H1 (cell line): Measurements from ENCODE around the gene MCCC1. TPM values are rescaled to one million over a fixed set of nuclear protein-coding genes. Genes with fewer than 3 reads are reported as not detected.

Source experiments
- CTCF ChIA-PET: fragments of 300-600 bp; sonication (Branson Sonifier 250); formaldehyde crosslinking; loops from one replicate; lab custom pipeline; 2021; ENCODE audit not compliant: partially characterized antibody; lab: Charles Lee
- POLR2A ChIA-PET: fragments of 300-600 bp; sonication (Branson Sonifier 250); formaldehyde crosslinking; loops from one replicate; lab custom pipeline; 2021; ENCODE audit warnings: inconsistent platforms; ENCODE audit not compliant: partially characterized antibody; lab: Charles Lee
- DNase-seq, 2 experiments: peaks; one replicate each; pipeline versions ENCODE4 v3.0.0 to v3.0.0-alpha.2; 2010 to 2022; ENCODE audit warnings: low spot score in 2 of 2, low read depth in 1 of 2, mixed read lengths in 1 of 2
- FAIRE-seq: peaks from 2 replicates; lab custom pipeline; 2011; peaks lifted over from hg19 to GRCh38; lab: Jason Lieb, UNC
- H2AFZ ChIP-seq: 2 replicates; pipeline ENCODE4 v1.8.1; 2012; ENCODE audit warnings: low read length, inconsistent platforms
- H2AK5ac ChIP-seq: 2 replicates; pipeline ENCODE4 v1.6.1; 2013; ENCODE audit warnings: low read depth, low read length
- H2BK120ac ChIP-seq: replicated peaks from 2 replicates; pipeline ENCODE3; 2013; ENCODE audit warnings: low read depth, low read length, inconsistent platforms
- H2BK12ac ChIP-seq: 2 replicates; pipeline ENCODE4 v1.6.1; 2013; ENCODE audit warnings: low read depth, low read length
- H2BK15ac ChIP-seq: 2 replicates; pipeline ENCODE4 v1.6.1; 2013; ENCODE audit warnings: low read length
- H2BK20ac ChIP-seq: 2 replicates; pipeline ENCODE4 v1.6.1; 2013; ENCODE audit warnings: low read length
- H2BK5ac ChIP-seq: 2 replicates; pipeline ENCODE4 v1.6.1; 2013; ENCODE audit warnings: low read depth, low read length
- H3K14ac ChIP-seq: 2 replicates; pipeline ENCODE4 v1.6.1; 2013; ENCODE audit warnings: inconsistent platforms; ENCODE audit not compliant: insufficient read length
- H3K18ac ChIP-seq: 2 replicates; pipeline ENCODE4 v1.6.1; 2013; ENCODE audit warnings: low read length; ENCODE audit errors: extremely low read depth
- H3K23ac ChIP-seq: 2 replicates; pipeline ENCODE4 v1.6.1; 2013; ENCODE audit warnings: inconsistent platforms; ENCODE audit not compliant: insufficient read length
- H3K23me2 ChIP-seq: 2 replicates; pipeline ENCODE4 v1.6.1; 2013; ENCODE audit warnings: low read depth, low read length
- H3K27ac ChIP-seq: 2 replicates; pipeline ENCODE4 v1.6.1; 2011; ENCODE audit warnings: low read depth, low read length, inconsistent platforms
- H3K27me3 ChIP-seq, 4 experiments: replicated peaks in 1 of 4; 1 replicate in 1 of 4; 2 replicates in 3 of 4; pipeline versions ENCODE4 v1.6.1 to v1.8.1; 2011 to 2013; ENCODE audit warnings: low read length in 3 of 4, mild to moderate bottlenecking in 3 of 4, inconsistent platforms in 2 of 4, mixed read lengths in 2 of 4, moderate library complexity in 1 of 4; ENCODE audit not compliant: control insufficient read depth in 3 of 4, insufficient read depth in 3 of 4; ENCODE audit errors: extremely low read depth in 1 of 4
- H3K36me3 ChIP-seq, 4 experiments: 2 replicates each; pipeline versions ENCODE4 v1.6.1 to v1.8.1; 2011 to 2013; ENCODE audit warnings: mild to moderate bottlenecking in 4 of 4, low read length in 3 of 4, moderate library complexity in 2 of 4, control low read depth in 1 of 4, inconsistent platforms in 1 of 4; ENCODE audit not compliant: insufficient read depth in 4 of 4, control insufficient read depth in 2 of 4
- H3K4ac ChIP-seq: replicated peaks from 2 replicates; pipeline ENCODE3; 2013; ENCODE audit warnings: low read length, low read depth, mixed read lengths, inconsistent platforms; ENCODE audit not compliant: insufficient read length
- H3K4me1 ChIP-seq, 4 experiments: replicated peaks in 1 of 4; 1 replicate in 1 of 4; 2 replicates in 3 of 4; pipeline versions ENCODE4 v1.6.1 to v1.8.1; 2011 to 2013; ENCODE audit warnings: low read length in 3 of 4, inconsistent platforms in 2 of 4, mixed read lengths in 1 of 4; ENCODE audit not compliant: insufficient read depth in 4 of 4, control insufficient read depth in 3 of 4
- H3K4me2 ChIP-seq, 2 experiments: 2 replicates each; pipeline versions ENCODE4 v1.6.1 to v1.8.1; 2011 to 2013; ENCODE audit warnings: low read depth in 2 of 2, low read length in 2 of 2, control low read depth in 1 of 2, inconsistent platforms in 1 of 2, mild to moderate bottlenecking in 1 of 2; ENCODE audit not compliant: insufficient read depth in 1 of 2
- H3K4me3 ChIP-seq, 4 experiments: fragments of 200-600, 300-600 bp in 1 of 4; sonication (generic), shearing (Covaris generic), sonication (Bioruptor Twin) in 1 of 4; 2 replicates each; pipeline versions ENCODE4 v1.5.1 to v1.8.1; 2011 to 2016; ENCODE audit warnings: low read length in 4 of 4, low read depth in 3 of 4, control low read depth in 2 of 4, inconsistent platforms in 2 of 4, mild to moderate bottlenecking in 2 of 4, mixed read lengths in 1 of 4, moderate library complexity in 1 of 4; ENCODE audit not compliant: insufficient read depth in 2 of 4; ENCODE audit errors: extremely low read depth in 1 of 4
- H3K56ac ChIP-seq: replicated peaks from 2 replicates; pipeline ENCODE3; 2013; ENCODE audit warnings: low read depth, mild to moderate bottlenecking, mixed read lengths, low read length, inconsistent platforms; ENCODE audit not compliant: insufficient read length
- H3K79me1 ChIP-seq: 2 replicates; pipeline ENCODE4 v1.6.1; 2013; ENCODE audit warnings: low read depth, low read length, control low read depth
- H3K79me2 ChIP-seq, 2 experiments: 2 replicates each; pipeline versions ENCODE4 v1.6.1 to v1.8.1; 2012 to 2013; ENCODE audit warnings: low read length in 2 of 2, mild to moderate bottlenecking in 2 of 2, inconsistent platforms in 1 of 2; ENCODE audit not compliant: insufficient read depth in 2 of 2, control insufficient read depth in 1 of 2
- H3K9ac ChIP-seq, 4 experiments: replicated peaks in 1 of 4; 1 replicate in 1 of 4; 2 replicates in 3 of 4; pipeline versions ENCODE4 v1.6.1 to v1.8.1; 2011 to 2013; ENCODE audit warnings: low read depth in 3 of 4, low read length in 3 of 4, control low read depth in 2 of 4, mild to moderate bottlenecking in 2 of 4, moderate library complexity in 2 of 4, inconsistent platforms in 1 of 4; ENCODE audit errors: extremely low read depth in 1 of 4
- H3K9me3 ChIP-seq, 2 experiments: 2 replicates each; pipeline versions ENCODE4 v1.6.1 to v1.8.1; 2012 to 2013; ENCODE audit warnings: mild to moderate bottlenecking in 2 of 2, moderate library complexity in 2 of 2, control low read depth in 1 of 2, inconsistent platforms in 1 of 2, low read depth in 1 of 2, low read length in 1 of 2, mixed read lengths in 1 of 2; ENCODE audit not compliant: insufficient read depth in 2 of 2
- H4K20me1 ChIP-seq, 2 experiments: replicated peaks in 1 of 2; 2 replicates each; pipeline versions ENCODE3 to v1.8.1; 2011 to 2013; ENCODE audit warnings: inconsistent platforms in 2 of 2, low read length in 2 of 2, mild to moderate bottlenecking in 1 of 2; ENCODE audit not compliant: insufficient read depth in 2 of 2, control insufficient read depth in 1 of 2
- H4K5ac ChIP-seq: 2 replicates; pipeline ENCODE4 v1.6.1; 2013; ENCODE audit warnings: low read length, low read depth, mixed read lengths, inconsistent platforms; ENCODE audit not compliant: insufficient read length
- H4K8ac ChIP-seq: 2 replicates; pipeline ENCODE4 v1.8.0; 2013; ENCODE audit warnings: mild to moderate bottlenecking, moderate library complexity, low read length, inconsistent platforms; ENCODE audit not compliant: insufficient read depth; ENCODE audit errors: extremely low read depth
- H4K91ac ChIP-seq: replicated peaks from 2 replicates; pipeline ENCODE3; 2013; ENCODE audit warnings: low read length, mixed read lengths, inconsistent platforms; ENCODE audit not compliant: insufficient read length
- BCL11A ChIP-seq, 2 experiments: IDR thresholded peaks; one replicate each; pipeline ENCODE4 v1.6.1; 2011; ENCODE audit warnings: low read depth in 2 of 2, low read length in 2 of 2, mild to moderate bottlenecking in 2 of 2
- EZH2 ChIP-seq: fragments of 200-600 bp; sonication (generic); IDR thresholded peaks from 2 replicates; pipeline ENCODE4 v1.7.1; 2012; ENCODE audit warnings: low read depth, mild to moderate bottlenecking, moderate library complexity, low read length, inconsistent platforms; ENCODE audit not compliant: severe bottlenecking
- HDAC6 ChIP-seq: IDR thresholded peaks from one replicate; pipeline ENCODE4 v1.7.1; 2012; ENCODE audit warnings: low read depth, mild to moderate bottlenecking, inconsistent platforms, low read length, moderate library complexity
- POU5F1 ChIP-seq: IDR thresholded peaks from 2 replicates; pipeline ENCODE4 v1.6.1; 2011; ENCODE audit warnings: low read depth, mild to moderate bottlenecking, low read length, moderate library complexity
- TAF7 ChIP-seq: optimal IDR thresholded peaks from 2 replicates; pipeline ENCODE3; 2011; ENCODE audit warnings: low read depth, mild to moderate bottlenecking, inconsistent platforms, low read length, moderate library complexity, borderline replicate concordance
- polyA plus RNA-seq, 7 experiments: library from polyadenylated mRNA; depleted of rRNA in 3 of 7; stranded (reverse) in 5 of 7; unstranded in 2 of 7; fragments of >200 nt in 5 of 7; fragments of 200-250 nt in 2 of 7; gene quantifications; 1 replicate in 5 of 7; 2 replicates in 1 of 7; 4 replicates in 1 of 7; pipeline versions ENCODE4 v1.2.1 to v1.2.3, GENCODE V29; 2011 to 2013; ENCODE audit warnings: missing spikeins in 2 of 7, mixed read lengths in 2 of 7
- total RNA-seq: library from RNA; stranded (reverse); fragmentation: NEBNext Ultra II Directional; extraction: Animal tissue kit (Norgen Biotek cat#: 25700); gene quantifications from 2 replicates; pipeline ENCODE4 v1.2.1, GENCODE V29; 2021

MCCC1 gene
- total and polyA plus RNA-seq, 2 of the 8 experiments (the other 6 are each of a cell fraction or from before 2014, with no cell fraction given) = 10.8 to 21.5 TPM

DNA sequence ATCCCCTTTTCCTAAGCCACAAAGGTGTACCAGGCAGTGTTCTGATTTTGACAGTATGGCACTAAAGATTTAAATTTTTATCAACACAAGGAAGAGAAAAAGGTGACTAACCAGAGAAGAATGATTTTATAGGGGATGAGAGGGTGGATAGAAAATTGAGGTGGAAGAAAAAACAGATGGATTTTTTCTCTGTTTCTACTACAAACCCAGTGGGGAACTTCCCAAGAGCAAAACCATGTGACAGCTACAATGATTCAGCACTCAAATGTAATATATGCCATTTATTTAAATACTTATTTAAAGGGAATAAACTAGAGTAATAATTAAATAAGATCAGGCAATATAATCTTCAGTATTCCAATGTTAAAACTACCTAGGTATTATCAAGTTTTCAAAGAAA, 130.0 kb downstream of the MCCC1 start:
- TF ChIP-seq BCL11A (IDR thresholded peaks at IDR 0.05; ENCODE audit: low read depth in 2 of 2, low read length in 2 of 2) (no peak), POU5F1 (no peak), EZH2 (no peak), HDAC6 (no peak), TAF7 (no peak)
- H3K56ac ChIP-seq = no peak overlapping the region
- no peak overlapping the region for H4K5ac ChIP-seq
- no peak overlapping the region for H2AK5ac ChIP-seq
- no peak overlapping the region for H4K91ac ChIP-seq
- H2AFZ ChIP-seq = no peak overlapping the region
- no peak overlapping the region for H2BK15ac ChIP-seq
- H3K23me2 ChIP-seq = no peaks in the 10 kb centered on the region
- DNase-seq (no peak), FAIRE-seq (no peak)
- H3K14ac ChIP-seq = no peak overlapping the region
- no peak overlapping the region for H4K8ac ChIP-seq
- ChIA-PET CTCF (interaction anchor here (1.6 to 1.9 kb wide), 2 partner anchors 9 to 12 kb away, joined by 4 read pairs; no protein-coding TSS in a partner anchor), POLR2A (interaction anchor here (1.7 kb wide), 1 partner anchor 12 kb away, joined by 3 read pairs; no protein-coding TSS in a partner anchor)
- no peaks in the 10 kb centered on the region for H3K9me3 ChIP-seq
- H4K20me1 ChIP-seq = peaks cover 0 to 2% of the 10 kb centered on the region in 2 experiments
- no peak overlapping the region for H2BK5ac ChIP-seq
- no peak overlapping the region for H3K4me2 ChIP-seq
- H3K4me1 ChIP-seq = peaks cover 0 to 3% (median 1%) of the 10 kb centered on the region in 4 experiments; a peak in 4 of 7 replicates
- H3K27ac ChIP-seq = no peak overlapping the region
- no peak overlapping the region for H3K23ac ChIP-seq
- peaks cover 0 to 92% of the 10 kb centered on the region in 2 experiments; a peak in 3 of 4 replicates for H3K79me2 ChIP-seq
- H2BK20ac ChIP-seq = no peak overlapping the region
- no peak overlapping the region for H3K4ac ChIP-seq
- no peaks in the 10 kb centered on the region; a peak in 1 of 8 replicates for H3K36me3 ChIP-seq
- no peaks in the 10 kb centered on the region for H3K27me3 ChIP-seq
- H3K79me1 ChIP-seq = peaks cover 3% of the 10 kb centered on the region
- H3K9ac ChIP-seq = no peak overlapping the region
- no peak overlapping the region for H3K4me3 ChIP-seq
- no peak overlapping the region for H2BK12ac ChIP-seq
- no peak overlapping the region for H2BK120ac ChIP-seq
- no peak overlapping the region for H3K18ac ChIP-seq
